ENCODE results near the gene TM4SF1.
A peak's percentile ranks its signal among the peaks of the same experiment; 100 is the strongest.

Gene TM4SF1

DNA sequence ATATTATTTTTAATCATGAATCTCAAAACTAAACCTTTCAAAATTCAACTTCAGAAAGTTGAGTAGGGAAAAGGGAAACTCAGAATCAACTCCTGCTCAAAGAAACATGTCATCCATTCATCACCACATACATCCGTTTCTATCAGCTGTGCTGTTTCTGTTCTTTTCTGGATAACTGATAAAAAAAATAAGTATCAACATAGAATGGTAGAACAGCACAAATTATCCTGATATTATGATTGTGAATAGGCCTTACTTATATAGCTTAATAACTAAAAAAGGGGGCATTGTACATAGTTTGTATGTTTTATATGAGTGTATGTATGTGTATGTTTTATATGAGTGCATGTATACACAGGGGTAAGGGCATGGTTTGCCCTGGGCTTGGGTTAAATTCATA, 3.1 kb downstream of the TM4SF1 start:
- DNase-seq = no peak

DNA sequence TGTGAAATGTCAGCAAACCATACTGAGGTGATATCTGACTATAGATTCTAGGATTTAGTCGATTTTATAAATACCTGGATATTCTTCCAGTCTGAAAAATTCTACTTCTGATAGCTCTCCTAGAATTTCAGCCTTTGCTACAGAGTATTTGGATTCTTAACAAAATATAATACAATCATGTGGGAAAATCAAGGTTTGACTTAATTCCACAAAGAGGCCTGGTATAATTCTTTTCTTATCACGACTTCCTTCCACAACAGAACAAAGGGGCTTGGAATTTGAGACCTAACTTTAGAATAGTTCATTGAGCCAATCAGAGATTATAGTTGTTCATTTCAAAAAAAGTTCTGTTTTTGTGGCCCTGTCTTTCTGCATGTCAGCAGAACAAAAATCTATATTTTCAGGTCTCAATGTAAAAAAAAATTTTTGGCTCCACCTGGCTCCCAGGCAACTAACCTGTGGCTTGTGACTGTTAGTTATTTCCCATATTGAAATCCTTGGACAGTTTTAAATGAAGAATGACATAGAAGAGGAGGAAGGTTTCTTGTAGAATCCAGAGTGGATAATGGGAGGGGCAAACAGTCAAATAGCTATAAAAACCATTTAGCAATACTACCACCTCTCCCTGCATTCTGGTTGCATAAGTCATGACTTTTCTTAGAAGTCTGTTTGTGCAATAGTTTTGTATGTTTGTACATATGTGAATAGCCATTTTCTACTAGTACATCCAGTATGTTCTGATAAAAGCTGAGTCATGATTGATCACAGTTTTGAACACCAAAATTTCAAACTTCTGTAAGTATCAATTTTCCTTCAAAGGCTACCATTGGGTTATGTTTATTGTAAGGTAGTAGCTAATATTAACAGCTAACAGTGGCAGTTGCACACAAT, 4.0 kb downstream of the TM4SF1 start:
- DNase-seq = no peak

DNA sequence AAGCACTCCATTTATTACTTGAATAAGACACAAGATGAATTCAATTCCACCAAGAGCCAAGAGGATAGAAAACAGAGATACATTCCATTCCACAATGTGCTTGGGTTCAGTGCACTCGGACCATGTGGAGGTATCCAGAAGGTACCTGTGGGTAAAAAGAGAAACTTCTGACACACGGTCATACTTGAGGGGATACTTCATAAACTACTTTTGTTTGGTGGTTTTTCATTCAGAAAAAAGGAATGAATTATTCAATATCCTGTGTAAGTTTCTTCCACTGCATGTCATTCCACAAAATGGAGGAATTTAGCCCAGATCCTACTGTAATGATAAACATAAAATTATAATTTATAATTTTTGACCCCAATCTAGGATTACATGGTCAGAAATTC, 5.7 kb downstream of the TM4SF1 start:
- no peak for DNase-seq

DNA sequence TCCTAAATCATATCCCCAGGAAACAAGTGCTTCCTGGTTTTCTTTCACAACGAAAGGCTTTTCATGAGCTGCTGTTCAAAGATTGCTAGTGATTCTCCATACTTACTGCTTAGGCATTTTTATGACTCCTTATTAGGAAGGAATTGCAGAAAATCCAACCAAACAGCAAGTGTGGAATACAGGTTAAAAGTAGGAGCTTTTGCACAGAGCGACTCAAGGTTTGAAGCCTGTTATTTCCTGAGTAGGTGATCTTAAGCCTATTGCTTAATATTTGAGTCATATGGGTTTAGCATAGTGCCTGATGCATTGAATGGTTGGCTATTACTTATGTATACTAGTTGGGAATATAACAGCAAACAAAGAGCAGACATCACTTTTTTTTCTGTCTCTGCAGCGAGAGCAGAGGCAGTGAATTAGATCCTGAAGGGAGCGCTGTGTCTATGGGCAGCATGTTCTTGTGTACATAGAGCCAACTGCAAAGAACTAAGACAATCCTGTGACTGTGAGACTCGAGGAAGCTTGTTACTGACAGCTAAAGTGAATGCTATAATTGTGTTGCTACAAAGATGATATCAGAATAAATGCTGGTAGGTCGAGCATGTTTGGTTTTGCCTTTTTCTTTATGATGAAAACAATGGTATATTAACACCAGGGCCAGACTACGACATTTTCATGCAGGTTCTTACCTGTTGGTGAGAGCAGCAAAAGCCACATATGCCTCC, 6.3 kb downstream of the TM4SF1 start:
- DNase-seq = no peak

DNA sequence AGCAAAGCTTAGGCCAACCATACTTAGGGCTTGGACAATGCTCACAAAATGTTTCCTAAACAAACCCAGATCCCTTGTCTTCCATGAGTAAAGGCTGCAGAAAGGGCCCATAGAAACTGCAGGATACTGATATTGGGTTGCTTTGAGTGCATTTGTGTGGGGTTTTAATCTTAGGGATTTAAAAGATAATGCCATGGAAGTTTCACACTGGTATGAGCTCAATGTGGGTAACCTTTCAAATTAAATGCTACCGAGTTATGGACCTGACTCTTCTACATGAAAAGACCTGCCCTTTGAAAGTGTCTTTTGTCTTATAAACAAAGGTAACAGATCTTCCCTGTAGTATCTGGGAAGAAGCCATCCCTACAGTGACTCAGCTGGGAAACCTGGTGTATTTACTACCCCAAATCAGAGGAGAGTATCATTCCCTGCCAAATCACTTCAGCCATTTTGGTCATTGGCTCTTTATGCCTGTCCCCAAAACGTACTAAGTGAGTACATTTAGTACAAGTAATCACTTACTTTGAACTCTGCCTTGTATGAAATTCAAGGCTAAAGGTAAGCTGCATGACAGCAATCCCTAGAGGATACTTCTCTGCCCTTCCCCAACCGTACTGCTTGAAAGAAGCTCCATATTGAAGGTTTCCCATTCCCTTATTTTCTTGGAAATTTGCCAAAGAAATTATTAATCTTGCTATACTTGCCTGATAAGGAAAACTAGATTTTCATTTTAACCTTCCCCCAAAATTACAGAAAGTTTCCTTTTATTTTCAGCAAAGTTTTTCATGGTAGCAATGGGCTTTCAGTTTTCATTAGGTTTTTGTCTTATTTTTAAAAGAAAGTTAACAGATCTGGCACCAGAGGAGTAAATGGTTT, 7.2 kb downstream of the TM4SF1 start:
- DNase-seq = no peak

DNA sequence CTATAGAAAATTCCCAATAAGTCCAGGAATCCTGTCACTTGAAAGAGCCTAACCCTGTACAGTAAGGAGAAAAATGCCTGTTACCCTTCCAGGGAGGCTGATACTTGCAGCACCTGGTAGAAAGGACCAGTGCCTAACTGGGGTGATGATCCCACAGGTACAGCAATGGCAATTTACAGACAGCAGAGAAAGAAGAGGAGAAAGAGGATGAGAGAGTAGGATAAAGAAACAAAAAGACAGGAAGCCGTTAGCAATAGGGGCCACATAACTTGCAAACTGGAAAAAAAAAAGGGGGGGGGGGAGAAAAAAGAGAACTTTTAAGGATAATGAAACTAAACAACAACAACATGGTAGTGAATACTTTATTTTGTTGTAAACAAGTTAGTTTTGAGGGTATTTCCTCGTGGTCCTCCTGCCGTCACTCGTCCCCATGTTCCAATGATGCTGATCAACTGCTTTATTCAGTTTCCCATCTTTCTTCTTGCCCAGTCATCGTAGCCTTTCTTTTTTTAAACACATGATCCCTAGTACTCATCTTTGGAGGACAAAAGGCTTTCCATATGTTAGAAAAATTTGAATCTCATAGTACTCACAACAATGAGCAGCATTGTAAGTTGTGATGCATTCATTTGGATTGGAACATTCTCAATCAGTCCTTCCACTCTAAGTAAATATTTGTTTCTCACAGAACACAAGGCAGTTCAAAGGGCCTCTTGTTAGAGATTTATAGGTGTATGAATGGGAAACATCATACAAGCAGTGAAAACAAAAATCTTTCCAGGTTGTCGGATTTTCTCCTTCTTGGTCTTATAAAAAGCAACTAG, 8.6 kb downstream of the TM4SF1 start:
- no peak for DNase-seq

DNA sequence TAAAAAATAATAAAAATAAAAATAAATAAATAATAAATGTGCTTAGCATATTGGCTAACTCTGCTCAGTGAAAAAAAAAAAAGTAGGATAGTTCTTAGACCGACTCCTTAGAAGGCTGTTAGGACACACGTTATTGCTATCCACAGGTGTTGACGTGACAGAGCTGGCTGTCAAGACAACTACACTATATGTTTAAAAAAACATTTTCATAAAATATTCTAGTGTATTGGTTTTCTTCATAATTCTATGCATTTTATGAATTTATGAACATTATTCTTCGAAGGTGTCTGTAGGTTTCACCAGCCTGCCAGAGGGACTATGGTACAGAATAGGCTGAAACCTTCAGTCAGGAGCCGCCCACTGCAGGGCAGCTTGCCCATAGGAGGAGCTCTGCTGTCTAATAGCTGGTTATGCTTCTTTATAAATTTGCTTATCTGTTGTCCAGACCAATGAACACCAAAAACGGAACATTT, 9.2 kb downstream of the TM4SF1 start:
- no peak for DNase-seq

DNA sequence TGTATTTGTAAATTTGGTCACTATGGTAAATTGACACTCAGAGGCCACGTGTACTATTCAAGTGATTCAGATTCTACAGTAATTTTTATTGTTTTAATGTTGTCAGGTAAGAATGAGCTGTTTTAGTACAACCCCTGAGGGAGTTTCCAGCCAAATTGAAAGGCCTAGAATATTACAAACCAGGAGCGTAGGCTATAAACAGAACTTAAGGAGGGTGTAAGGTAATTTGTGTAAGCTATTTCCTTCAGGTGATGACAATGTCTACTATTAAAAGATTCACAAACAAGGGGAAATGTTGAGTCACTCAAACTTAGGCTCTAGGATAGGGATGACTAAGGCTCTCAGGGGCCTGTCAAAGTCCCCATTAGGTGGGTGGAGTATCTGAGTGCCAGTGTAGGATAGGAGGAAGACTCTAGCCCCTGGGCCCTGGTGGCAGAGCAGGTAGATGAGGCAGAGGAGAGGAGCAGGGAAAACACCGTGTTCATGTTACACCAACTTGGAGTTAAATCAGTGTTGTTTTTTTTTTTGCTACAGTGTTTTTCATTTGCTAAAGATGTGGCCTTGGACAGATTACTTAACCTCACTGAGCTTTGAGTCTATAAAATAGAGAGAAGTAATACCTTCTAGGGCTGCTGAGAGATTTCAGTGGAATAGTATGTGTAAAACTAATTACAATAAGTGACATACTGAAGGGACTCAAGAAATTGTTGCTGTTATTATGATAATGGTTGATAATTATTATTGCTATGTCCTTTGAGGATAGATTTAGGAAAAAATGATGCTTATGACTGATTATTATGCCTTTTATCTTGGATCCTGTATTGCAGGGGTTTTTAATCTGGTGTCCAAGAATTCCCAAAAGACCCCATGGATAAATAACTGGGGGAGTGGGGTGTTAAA, 10.3 kb downstream of the TM4SF1 start:
- DNase-seq = no peak

DNA sequence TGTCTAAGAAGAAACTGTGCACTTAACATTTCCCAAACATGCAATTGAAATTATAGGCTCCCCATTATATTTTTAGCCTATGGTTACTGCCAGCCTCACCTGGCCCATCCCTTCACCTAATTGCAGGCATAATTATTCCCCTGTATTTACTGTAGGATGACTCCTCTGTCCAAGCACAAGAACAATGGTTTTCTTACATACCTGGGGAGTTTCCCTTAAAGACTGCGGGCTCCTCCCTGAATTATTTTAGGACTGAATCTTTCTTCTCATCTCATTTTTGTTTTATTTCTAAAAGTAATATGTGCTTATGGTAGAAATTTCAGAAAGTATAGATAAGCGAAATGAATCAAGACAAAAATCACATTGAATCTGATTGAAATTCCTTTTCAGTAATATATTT, 11.4 kb downstream of the TM4SF1 start:
- no peak for DNase-seq

DNA sequence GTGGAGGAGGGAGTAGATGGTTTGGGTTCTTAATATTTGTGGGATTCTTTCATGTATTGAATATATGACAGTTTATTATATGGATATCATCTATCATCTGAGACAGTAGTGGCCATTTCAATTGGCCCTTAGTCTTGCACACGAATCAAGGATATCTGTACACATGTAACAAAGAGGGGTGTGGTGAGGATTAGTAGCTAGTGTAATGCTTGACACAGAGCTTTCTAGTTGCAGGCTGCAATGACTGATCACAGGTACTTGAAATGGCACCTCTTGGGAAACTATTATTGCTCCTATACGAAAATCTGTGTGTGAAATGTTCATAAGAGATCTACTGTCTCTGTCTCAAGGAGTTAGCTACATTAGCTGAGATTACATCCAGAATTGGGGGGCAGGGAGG, 12.8 kb downstream of the TM4SF1 start:
- no peak for DNase-seq

DNA sequence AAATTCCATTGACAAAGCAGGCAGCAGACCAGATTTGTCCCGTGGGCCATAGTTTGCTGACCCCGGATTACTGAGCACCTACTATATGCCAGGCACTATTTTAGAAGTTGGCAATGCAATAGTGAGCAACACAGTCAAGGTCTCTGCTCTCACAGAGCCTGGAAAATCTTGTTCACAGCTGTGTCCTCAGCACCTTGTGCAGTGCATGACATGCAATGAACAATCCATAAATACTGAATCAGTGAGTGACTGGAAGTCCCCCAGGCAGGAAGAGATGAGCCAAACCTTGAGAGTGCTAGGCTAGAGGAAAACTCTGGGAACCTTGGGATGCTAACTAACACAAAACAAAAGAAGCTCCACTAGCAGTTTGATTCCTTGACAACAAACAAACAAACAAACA, 14.4 kb downstream of the TM4SF1 start:
- DNase-seq = no peak

DNA sequence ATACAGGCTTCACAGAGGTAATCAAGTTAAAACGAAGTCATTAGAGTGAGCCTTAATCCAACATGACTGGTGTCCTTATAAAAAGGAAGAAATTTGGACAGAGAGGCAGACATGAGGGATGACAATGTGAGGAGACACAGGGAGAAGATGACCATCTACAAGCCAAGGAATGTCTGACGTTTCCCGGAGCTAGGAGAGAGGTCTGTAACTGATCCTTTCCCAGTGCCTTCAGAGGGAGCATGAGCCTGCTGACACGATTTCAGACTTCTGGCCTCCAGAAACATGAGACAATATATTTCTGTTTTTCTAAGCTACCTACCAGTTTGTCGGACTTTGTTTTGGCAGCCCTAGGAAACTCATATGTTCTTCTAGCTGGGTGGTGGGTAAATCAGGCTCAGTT, 15.1 kb downstream of the TM4SF1 start:
- no peak for DNase-seq

DNA sequence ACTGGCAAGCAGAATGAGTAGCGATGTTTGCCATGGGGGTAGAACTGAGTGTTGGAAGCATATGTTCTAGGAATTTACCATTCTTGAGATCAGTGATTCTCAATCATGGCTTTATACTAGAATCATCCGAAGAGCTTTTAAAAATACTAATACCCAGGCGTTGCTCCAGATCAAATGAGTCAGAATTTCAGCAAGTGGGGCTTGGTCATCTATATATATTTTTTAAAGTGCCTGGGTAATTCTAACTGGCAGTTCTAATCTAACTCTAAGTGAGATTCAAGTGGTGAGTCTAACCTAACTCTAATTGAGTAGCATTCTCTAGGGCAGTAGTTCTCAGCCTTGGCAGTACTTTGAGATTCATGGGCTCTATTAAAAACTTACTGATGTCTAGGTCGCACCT, 20.8 kb downstream of the TM4SF1 start:
- no peak for DNase-seq

DNA sequence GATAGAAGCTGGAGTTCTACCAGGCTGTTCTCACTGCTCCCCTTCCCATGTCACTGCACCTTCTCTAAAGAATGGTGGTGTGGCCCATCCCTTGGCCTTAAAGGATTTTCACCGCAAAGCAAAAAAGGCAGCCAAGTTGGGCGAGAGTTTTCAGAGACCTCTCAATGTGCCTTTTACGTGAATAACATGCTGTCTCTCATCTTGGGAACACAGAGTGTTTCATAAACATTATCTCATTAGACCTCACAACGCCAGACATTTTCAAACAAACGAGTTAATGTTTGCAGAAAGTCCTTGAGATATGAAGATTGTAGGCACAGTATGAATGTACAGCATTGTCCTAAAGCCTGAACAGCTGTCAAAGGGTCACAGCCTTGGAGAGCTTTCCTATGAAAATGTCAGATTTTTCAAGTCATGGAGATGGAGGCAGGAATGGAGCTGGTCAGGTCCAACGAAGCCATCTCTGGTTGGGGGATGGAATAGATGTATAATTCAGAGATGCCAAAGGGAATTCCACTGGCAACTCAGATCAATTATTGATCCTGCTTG, 21.3 kb downstream of the TM4SF1 start:
- DNase-seq = no peak

DNA sequence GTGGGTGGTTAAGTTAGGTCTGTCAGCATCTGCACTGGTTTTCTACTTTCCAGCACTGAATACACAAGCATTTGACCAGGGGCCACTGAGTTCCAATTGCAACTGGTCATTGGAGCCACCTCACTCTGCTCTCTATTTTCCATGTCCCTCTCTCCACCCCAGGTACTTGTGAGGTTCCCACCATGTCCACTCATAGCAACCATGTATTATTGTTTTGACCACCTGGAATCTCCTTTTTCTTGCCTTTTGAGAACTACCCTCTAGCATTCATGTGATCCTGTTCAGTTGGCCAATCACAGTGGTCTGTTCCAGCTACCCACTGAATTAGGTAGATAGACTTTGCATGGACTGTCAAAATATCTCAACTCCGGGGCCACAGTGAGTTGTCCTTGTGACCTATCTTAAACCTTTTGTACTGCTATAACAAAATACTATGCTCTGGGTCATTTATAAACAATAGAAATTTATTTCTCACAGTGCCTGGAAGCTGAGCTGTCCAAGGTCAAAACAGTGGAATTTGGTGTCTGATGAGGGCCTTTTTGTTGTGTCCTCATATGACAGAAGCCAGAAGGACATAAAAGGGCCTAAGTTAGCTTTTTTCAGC, 23.8 kb downstream of the TM4SF1 start:
- DNase-seq = no peak

DNA sequence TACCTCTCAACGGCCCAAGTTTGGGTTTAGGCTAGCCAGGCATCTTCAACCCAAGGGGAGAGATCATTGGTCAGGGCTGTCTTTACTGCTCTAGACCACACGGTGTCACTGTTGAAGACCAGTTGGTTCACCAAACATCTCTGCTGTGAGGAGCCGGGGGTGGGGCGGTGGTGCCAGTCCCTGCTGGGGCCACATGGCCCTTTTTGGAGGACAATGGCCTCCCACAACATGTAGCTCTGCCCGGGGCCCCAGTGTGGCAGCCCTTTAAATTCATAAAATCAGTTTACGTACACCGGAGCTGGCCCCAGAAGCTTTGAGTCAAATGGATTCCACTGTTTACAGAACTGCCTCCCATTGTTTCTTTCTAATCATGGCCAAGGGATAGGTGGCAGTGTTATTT, 24.9 kb downstream of the TM4SF1 start:
- peak; percentile 53 for DNase-seq

DNA sequence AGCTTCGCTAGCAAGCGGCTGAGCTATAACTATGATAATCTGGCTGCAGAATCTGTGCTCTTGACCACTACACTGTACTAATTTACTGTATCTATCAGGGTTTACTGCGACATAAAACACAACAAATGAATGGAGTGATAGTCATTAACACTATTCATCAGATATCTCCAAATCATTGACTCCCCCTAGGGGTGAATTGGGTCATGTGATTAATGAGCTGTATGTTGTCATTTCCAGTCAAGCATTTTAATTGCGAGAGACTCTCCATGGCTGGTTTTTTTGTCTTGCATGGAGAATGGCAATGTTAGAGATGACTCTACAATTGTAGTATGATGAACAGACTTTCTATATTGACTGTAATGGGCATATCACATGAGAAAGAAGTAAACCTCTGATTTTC, 33.5 kb downstream of the TM4SF1 start:
- DNase-seq = no peak

DNA sequence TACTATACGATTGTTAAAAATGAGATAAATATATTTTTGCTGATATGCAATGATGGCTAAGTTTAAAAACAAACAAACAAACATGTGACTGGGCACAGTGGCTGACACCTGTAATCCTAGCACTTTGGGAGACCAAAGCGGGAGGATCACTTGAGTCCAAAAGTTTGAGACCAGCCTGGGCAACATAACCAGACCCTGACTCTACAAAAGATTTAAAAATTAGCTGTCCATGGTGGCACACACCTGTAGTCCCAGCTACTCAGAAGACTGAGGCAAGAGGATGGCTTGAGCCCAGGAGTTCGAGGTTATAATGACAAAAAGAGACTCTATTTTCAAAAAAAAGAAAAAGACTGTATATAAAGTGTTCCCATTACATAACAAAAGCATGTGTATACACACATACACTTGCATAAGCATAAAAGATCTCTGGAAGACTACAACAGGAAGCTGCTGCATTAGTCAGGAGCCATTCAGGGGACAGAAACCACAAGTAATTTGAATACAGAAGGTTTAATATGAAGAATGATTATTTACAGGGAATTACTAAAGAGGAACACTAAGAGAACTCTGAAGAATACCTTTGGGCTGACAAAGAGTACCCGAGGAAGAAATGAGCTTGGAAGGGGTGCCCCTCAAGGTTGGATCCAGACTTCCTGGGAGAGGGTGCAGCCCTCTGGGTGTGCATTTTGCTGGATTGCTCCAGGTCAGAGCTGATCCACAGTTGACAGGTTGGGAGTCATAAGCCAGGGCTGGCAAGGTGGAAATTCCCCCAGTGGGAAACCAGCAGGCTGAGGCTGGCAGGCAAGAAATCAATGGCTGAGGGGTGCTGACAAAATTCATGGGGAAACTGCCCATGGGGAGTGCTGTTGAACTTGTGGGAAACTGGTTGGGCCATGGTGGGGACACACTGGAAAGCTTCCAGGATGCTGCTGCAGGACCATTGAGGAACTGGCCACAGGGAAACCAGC, 34.8 kb downstream of the TM4SF1 start:
- DNase-seq = no peak

DNA sequence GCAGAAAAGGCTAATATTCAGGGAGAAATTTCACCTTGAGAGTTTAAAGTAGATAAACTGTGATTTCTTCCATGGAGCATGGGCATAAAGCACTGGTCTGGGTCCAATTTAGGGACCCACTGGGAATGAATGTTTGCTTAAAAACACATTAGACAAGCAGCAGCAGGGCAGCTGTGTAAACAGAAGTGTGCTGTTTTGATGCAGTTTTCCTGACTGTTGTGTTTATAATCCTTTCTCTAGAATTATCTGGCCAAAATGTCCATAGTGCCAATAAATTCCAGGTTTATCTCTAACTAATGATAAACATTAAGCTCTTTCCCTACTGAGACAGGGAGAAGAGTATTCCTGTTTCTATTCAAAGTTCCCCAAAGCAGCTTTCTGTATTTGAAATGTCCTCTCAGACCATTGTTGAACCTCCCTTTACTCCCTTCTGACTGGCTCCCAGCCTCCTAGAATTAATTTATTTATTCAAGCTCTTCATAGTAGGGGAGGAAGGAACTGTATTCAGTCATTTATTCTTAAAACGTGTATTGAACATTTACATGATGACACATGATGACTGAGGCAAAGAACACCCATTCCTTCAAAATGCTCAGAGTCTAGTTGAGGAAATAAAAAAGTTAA, 37.0 kb downstream of the TM4SF1 start:
- DNase-seq = no peak

Data from activated CD8-positive, alpha-beta memory T cell treated with anti-CD3 and anti-CD28 coated beads, Interleukin-2, amount 50 U/mL, for 48 hours (primary cell).